GM18505 (cell line): ENCODE measurements around the gene SPEM1.
A peak's percentile ranks its signal among the peaks of the same experiment; 100 is the strongest.

Experiments used
- ATAC-seq: cut with Tn5 transposase; IDR thresholded peaks from one replicate; pipeline ENCODE4 v1.9.1; 2021; ENCODE audit not compliant: unreplicated experiment
- POLR2A ChIP-seq: IDR thresholded peaks from 4 replicates; pipeline ENCODE4 v1.6.1; 2011; ENCODE audit warnings: borderline replicate concordance; ENCODE audit not compliant: insufficient read depth, insufficient read length; ENCODE audit errors: extremely low read depth

SPEM1 gene

DNA sequence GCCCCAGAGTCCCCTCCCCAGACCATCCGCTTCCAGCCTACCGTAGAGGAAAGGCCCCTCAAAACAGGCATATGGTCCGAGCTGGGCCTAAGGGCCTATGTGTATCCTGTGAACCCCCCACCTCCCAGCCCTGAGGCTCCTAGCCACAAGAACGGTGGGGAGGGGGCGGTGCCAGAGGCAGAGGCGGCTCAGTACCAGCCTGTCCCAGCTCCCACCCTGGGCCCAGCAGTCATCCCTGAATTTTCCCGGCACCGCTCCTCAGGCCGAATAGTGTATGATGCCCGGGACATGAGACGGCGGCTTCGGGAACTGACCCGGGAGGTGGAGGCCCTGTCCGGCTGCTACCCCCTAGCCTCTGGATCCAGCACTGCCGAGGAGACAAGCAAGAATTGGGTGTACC is 1.1 kb downstream of the SPEM1 start:
- TF ChIP-seq POLR2A = no peak
- no peak for ATAC-seq

DNA sequence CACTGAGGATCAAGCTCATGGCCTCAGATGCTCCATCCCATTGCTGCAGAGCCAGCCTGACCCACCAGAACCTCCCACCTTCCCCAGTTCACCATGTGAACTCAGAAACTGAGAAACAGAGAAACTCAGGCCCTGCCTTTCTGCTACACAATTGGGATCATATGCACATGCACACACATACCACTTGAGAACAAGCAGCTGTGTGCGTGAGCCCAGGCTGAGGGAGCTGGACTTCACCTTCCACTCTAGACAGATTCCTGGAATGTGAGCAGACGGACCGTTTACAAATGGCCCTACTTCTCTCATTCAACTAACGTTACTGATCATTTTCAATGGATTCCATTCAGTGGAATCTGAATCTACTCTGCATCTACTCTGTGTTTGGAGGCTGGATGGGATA is 3.6 kb downstream of the SPEM1 start:
- ATAC-seq = no peak
- no peak for TF ChIP-seq POLR2A

DNA sequence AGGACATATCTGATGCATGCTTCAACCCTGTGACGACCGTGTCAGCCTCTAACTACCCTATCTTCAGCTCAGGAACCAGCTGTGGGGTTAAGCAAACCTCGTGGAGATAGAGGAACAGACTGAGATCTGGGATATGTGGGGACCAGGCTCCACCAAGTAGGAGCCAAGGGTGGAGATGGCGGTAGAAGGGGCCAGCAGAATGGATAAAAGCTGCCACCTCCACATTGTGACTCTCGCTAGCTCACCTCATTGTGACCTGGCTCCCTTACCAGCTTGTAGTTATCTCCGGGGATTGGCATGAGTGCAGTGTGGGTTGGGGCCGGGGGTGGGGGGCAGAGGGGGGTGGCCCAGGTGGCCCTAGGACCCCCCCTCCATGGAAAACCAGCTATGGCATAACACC is 5.2 kb downstream of the SPEM1 start, which contains the start of gene SPEM2:
Gene SPEM2 (plus strand): TSS at position 301 of the 400 bp plus-strand sequence. CDS start 73 bp downstream, at position 374.
- no peak for ATAC-seq
- TF ChIP-seq POLR2A = no peak

DNA sequence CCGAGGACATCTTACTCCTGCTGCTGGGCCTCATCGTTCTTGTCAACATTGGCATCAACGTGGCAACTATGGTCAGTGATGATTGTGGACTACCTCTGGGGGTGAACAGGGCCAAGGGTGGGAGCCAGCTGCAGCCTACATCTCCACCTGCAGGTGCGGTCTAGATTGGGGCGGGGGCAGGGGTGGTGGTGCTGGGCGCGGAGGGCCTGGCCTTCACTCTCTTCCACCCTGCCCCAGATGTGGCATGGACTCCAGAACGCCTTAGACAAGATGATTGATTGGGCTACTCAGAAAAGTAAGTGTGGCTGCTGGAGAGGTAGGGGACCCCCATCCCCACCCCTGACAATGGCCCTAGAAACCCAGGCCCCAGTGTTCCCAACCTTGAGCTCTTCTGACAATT is 5.6 kb downstream of the SPEM1 start:
- TF ChIP-seq POLR2A = no peak
- ATAC-seq = no peak

DNA sequence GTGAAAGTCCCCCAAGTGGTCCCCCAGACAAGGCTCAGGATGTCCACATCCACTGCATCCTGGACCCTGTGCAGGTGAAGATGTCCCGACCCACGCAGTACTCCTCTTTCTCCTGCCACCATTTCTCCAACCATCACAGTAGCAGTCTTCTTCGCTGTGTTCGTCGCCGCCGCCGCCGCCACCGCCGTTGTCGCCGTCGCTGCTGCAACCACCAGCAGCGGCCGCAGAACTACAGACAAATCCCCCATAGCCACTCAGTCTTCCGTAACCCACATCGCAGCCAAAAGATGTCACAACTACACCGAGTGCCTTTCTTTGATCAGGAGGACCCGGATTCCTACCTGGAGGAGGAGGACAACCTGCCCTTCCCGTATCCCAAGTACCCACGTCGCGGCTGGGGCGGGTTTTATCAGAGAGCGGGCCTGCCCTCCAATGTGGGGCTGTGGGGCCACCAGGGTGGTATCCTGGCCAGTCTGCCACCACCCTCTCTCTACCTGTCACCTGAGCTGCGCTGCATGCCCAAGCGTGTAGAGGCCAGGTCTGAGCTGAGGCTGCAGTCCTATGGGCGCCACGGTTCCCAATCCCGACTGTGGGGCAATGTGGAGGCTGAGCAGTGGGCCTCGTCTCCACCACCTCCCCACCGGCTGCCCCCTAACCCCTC is 6.2 kb downstream of the SPEM1 start:
- no peak for TF ChIP-seq POLR2A
- ATAC-seq = no peak

DNA sequence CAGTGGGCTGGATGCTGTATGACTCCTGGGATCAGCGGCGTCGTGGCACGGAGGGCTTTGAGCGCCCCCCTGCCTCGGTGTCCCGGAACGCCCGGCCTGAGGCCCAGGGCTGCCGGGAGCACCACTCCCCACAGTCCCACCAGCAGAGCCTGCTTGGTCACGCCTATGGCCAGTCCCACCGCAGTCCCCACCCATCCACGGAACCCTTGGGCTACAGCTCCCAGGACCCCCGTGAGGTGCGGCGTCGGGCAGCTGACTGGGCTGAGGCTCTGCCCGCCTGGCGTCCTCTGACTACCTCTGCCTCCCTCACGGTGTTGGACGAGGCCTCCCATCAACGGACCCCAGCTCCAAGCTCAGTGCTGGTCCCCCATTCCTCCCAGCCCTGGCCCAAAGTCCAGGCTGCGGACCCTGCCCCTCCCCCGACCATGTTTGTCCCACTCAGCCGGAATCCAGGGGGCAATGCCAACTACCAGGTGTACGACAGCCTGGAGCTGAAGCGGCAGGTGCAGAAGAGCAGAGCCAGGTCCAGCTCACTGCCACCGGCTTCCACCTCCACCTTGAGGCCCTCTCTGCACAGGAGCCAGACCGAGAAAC is 6.9 kb downstream of the SPEM1 start:
- no peak for TF ChIP-seq POLR2A
- no peak for ATAC-seq

DNA sequence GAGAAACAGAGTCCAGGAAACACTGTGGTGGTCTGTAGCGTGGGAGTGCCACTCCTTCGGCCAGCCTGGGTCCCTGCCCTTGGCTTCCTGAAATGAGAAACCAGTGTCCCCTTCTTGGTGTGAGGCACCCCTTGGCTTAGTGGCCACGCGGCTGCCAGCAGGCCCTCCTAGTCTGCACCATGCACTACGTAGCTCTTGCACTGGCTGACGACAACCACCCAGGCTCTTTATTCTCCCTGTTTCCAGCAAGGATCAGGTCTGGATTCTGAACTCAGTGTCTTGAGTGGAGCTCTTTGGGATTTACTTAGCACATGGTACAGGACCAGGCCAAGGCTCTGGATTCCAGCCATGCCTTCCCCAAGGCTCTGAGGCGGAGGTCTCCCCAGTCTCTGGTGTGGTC is 7.4 kb downstream of the SPEM1 start:
- no peak for TF ChIP-seq POLR2A
- no peak for ATAC-seq

DNA sequence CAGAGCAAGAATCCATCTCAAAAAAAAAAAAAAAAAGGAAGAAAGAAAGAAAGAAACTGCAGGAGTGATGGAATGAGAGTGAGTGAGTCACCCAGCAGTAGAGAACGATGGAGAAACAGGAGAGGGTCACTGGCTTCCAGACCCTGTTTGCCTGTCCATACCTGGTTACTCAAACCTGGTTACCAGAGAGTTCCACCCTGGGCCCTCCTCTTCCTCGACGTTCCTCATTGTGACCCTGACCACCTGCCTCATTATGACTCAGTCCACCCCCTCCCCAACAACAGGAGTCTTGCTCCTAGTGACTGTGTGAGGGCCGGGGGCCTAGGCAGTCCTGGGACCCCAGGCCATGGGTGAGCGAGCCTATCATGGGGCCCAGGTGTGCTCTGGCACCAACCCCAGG is 8.4 kb downstream of the SPEM1 start, which contains the start of gene SPEM3:
Gene SPEM3 (plus strand): TSS at position 301 of the 400 bp plus-strand sequence. CDS start 46 bp downstream, at position 347.
- no peak for ATAC-seq

DNA sequence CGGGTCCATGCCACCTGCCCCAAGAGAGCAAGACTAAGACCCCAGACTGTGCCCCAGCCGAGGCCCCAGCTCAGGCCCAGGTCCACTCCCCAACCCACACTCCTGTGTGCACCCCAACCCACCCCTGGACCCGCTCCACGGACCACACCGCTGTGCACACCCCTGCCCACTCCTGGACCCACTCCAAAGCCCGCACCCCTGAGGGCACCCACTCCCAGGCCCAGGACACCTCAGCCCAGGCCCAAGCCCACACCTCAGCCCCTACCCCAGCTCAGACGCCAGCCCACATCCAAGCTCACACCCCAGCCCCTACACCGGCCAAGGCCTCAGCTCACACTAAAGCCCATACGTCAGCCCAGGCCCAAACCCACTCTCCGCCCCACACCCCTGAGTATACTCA is 9.6 kb downstream of the SPEM1 start:
- ATAC-seq = no peak
- TF ChIP-seq POLR2A = no peak

More for the DNA sequence above, 8.4 kb downstream of the SPEM1 start, which contains the start of gene SPEM3:
- no peak for TF ChIP-seq POLR2A

DNA sequence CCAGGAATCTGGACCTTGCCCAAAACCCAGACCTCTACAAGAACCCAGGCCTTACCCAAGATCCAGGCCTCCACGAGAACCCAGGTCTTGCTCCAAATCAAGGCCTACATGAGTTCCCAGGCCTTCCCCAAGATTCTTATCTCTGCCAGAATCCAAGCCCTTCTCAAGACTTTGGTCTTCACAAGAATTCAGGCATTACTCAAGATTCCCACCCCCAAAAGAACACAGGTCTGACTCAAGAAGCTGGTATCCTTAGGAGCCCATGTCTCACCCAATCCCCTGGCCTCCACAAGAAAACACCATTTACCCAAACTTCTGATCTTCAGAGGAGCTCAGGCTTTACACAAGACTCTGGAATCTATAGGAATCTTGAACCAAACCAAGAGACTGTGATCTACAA is 11.1 kb downstream of the SPEM1 start:
- ATAC-seq = no peak
- no peak for TF ChIP-seq POLR2A

DNA sequence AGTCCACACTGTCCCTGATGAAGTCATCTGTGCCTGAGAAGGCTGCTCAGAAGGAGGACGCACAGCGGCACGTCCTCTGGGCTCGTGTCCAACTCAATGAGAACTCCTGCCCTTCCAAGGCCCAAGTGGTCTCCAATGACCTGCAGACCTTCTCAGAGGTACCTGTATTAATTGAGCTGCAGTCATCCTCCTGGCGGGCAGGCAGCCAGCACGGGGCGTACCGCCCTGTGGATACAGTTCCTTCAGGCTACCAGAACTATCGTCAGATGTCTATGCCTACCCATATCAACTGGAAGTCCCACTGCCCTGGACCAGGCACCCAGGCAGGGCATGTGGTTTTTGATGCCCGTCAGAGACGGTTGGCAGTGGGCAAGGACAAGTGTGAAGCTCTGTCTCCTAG is 12.2 kb downstream of the SPEM1 start:
- TF ChIP-seq POLR2A = no peak
- ATAC-seq = no peak

DNA sequence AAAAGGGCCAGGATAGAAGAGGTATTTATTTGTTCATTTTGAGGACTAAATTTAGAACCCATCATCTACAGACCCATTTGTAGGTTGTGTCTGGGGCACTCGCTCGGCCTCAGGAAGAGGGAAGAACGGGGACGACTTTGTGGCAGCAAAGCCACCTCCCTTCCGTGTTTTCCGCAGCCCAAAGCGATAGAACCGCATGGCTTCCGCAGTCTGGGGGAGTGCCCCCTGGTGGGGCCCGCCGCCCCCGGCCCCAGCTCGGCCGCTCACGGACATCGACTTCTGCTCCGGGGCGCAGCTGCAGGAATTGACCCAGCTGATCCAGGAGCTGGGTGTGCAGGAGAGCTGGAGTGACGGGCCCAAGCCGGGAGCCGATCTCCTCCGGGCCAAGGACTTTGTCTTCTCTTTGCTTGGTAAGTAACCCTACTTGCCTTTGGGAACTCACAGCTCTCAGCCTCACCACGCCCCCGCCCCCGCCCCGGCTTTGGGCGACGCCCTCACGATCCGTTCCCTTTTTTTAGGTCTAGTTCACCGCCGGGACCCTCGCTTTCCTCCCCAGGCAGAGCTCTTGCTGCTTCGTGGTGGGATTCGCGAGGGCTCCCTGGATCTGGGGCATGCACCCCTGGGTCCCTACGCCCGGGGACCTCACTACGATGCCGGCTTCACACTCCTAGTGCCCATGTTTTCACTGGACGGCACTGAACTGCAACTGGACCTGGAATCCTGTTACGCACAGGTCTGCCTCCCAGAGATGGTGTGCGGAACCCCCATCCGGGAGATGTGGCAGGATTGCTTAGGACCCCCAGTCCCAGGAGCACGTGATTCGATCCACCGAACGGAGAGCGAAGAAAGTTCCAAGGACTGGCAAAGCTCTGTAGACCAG is 15.8 kb downstream of the SPEM1 start:
- peak; percentile 25 for ATAC-seq

DNA sequence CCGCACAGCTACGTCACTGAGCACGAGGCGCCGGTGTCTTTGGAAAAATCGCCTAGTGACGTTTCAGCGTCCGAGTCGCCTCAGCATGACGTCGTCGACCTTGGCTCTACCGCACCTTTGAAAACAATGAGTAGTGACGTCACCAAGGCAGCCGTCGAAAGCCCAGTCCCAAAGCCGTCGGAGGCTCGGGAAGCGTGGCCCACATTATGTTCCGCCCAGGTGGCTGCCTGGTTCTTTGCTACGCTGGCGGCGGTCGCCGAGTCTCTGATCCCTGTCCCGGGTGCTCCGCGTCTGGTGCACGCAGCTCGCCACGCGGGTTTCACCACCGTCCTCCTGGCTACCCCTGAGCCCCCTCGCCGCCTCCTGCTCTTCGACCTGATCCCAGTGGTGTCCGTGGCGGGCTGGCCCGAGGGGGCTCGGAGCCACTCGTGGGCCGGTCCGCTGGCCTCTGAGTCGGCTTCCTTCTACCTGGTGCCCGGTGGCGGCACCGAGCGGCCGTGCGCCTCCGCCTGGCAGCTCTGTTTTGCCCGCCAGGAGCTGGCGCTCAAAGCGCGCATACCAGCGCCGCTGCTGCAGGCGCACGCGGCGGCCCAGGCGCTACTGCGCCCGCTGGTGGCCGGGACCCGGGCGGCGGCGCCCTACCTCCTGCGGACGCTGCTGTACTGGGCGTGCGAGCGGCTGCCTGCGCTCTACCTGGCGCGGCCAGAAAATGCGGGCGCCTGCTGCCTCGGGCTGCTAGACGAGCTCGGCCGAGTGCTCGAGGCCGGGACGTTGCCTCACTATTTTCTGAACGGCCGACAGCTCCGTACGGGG is 16.6 kb downstream of the SPEM1 start:
- TF ChIP-seq POLR2A = no peak
- ATAC-seq = no peak

More for the DNA sequence above, 15.8 kb downstream of the SPEM1 start:
- TF ChIP-seq POLR2A = peak; percentile 58
